ENCODE results near the gene MAT2B. TPM values are rescaled to one million over a fixed set of nuclear protein-coding genes. Genes with fewer than 3 reads are reported as not detected.

MAT2B gene
- total and polyA plus RNA-seq, 2 of the 13 experiments (the other 11 are each of a cell fraction or from before 2014, with no cell fraction given): 20.2 to 37.1 TPM

DNA sequence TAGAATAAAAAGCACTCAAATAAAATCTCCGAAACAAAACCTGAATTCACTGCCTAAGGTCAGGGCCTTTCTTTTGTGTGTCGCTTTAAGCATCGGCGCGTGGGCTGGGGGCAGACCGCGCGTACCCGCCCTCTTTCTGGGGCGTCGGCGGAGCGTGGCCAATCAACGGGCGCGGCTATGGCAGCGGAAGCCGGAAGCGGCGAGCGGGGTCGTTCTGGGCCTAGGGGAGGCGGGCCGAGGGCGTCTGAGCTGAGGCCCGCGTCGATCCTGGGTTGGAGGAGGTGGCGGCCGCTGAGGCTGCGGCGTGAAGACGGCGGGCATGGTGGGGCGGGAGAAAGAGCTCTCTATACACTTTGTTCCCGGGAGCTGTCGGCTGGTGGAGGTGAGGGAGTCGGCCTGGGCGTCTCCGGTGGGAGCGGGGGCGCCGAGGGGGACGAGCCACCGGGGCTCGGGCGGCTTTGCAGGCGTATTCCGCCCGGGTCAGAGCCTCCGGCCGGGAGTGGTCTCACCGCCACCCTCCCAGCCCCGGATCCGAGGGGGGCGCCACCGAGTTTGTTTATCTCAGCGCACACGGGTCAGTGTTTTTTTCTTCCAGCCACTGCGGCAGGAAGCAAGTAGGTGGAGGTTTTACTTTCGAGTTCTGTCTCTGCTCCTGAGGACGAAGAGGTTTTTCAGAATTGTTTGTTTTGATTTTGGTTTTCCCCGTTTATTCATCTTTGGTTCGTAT lies at the start of gene MAT2B (continued):
- TF ChIP-seq, protein P1, sequence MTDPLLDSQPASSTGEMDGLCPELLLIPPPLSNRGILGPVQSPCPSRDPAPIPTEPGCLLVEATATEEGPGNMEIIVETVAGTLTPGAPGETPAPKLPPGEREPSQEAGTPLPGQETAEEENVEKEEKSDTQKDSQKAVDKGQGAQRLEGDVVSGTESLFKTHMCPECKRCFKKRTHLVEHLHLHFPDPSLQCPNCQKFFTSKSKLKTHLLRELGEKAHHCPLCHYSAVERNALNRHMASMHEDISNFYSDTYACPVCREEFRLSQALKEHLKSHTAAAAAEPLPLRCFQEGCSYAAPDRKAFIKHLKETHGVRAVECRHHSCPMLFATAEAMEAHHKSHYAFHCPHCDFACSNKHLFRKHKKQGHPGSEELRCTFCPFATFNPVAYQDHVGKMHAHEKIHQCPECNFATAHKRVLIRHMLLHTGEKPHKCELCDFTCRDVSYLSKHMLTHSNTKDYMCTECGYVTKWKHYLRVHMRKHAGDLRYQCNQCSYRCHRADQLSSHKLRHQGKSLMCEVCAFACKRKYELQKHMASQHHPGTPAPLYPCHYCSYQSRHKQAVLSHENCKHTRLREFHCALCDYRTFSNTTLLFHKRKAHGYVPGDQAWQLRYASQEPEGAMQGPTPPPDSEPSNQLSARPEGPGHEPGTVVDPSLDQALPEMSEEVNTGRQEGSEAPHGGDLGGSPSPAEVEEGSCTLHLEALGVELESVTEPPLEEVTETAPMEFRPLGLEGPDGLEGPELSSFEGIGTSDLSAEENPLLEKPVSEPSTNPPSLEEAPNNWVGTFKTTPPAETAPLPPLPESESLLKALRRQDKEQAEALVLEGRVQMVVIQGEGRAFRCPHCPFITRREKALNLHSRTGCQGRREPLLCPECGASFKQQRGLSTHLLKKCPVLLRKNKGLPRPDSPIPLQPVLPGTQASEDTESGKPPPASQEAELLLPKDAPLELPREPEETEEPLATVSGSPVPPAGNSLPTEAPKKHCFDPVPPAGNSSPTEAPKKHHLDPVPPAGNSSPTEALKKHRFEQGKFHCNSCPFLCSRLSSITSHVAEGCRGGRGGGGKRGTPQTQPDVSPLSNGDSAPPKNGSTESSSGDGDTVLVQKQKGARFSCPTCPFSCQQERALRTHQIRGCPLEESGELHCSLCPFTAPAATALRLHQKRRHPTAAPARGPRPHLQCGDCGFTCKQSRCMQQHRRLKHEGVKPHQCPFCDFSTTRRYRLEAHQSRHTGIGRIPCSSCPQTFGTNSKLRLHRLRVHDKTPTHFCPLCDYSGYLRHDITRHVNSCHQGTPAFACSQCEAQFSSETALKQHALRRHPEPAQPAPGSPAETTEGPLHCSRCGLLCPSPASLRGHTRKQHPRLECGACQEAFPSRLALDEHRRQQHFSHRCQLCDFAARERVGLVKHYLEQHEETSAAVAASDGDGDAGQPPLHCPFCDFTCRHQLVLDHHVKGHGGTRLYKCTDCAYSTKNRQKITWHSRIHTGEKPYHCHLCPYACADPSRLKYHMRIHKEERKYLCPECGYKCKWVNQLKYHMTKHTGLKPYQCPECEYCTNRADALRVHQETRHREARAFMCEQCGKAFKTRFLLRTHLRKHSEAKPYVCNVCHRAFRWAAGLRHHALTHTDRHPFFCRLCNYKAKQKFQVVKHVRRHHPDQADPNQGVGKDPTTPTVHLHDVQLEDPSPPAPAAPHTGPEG (CRISPR knock-in tag; IDR thresholded peaks at IDR 0.05): no peak
- TF ChIP-seq, protein P2, sequence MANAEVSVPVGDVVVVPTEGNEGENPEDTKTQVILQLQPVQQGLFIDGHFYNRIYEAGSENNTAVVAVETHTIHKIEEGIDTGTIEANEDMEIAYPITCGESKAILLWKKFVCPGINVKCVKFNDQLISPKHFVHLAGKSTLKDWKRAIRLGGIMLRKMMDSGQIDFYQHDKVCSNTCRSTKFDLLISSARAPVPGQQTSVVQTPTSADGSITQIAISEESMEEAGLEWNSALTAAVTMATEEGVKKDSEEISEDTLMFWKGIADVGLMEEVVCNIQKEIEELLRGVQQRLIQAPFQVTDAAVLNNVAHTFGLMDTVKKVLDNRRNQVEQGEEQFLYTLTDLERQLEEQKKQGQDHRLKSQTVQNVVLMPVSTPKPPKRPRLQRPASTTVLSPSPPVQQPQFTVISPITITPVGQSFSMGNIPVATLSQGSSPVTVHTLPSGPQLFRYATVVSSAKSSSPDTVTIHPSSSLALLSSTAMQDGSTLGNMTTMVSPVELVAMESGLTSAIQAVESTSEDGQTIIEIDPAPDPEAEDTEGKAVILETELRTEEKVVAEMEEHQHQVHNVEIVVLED (CRISPR knock-in tag; IDR thresholded peaks at IDR 0.05; ENCODE audit: borderline replicate concordance): peak; percentile 95
- TF ChIP-seq ZNF160 (CRISPR knock-in tag; IDR thresholded peaks at IDR 0.05) (peak; percentile 42; the same call in 1 of the 2 replicates), GTF3A (CRISPR knock-in tag; conservative IDR thresholded peaks at IDR 0.05) (no peak), SP140L (CRISPR knock-in tag; IDR thresholded peaks at IDR 0.05; ENCODE audit: borderline replicate concordance) (no peak; the same call in 1 of the 2 replicates), ZNF724P (CRISPR knock-in tag; IDR thresholded peaks at IDR 0.05; ENCODE audit: borderline replicate concordance) (no peak), ZFP36 (IDR thresholded peaks at IDR 0.05; ENCODE audit: borderline replicate concordance, low read depth, low read length, partially characterized antibody) (no peak), EEA1 (CRISPR knock-in tag; IDR thresholded peaks at IDR 0.05; ENCODE audit: borderline replicate concordance) (no peak), FOXM1 (CRISPR knock-in tag; IDR thresholded peaks at IDR 0.05) (no peak), ZC3H4 (CRISPR knock-in tag; IDR thresholded peaks at IDR 0.05; ENCODE audit: borderline replicate concordance) (0 out of 2 replicates have a peak, but pooled peaks have one; percentile 22), MIER3 (CRISPR knock-in tag; IDR thresholded peaks at IDR 0.05; ENCODE audit: borderline replicate concordance) (0 out of 2 replicates have a peak, but pooled peaks have one; percentile 53), GATA4 (IDR thresholded peaks at IDR 0.05; ENCODE audit: borderline replicate concordance, low read depth) (no peak), ZNF3 (CRISPR knock-in tag; IDR thresholded peaks at IDR 0.05) (no peak), MXI1 (IDR thresholded peaks at IDR 0.05; ENCODE audit: borderline replicate concordance, low read depth, low read length) (peak; percentile 71; the same call in 2 of the 3 replicates)
- TF ChIP-seq, protein P3, sequence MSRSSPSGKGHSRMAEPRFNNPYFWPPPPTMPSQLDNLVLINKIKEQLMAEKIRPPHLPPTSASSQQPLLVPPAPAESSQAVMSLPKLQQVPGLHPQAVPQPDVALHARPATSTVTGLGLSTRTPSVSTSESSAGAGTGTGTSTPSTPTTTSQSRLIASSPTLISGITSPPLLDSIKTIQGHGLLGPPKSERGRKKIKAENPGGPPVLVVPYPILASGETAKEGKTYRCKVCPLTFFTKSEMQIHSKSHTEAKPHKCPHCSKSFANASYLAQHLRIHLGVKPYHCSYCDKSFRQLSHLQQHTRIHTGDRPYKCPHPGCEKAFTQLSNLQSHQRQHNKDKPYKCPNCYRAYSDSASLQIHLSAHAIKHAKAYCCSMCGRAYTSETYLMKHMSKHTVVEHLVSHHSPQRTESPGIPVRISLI (CRISPR knock-in tag; IDR thresholded peaks at IDR 0.05; ENCODE audit: borderline replicate concordance): peak; percentile 96
- TF ChIP-seq, protein P4, sequence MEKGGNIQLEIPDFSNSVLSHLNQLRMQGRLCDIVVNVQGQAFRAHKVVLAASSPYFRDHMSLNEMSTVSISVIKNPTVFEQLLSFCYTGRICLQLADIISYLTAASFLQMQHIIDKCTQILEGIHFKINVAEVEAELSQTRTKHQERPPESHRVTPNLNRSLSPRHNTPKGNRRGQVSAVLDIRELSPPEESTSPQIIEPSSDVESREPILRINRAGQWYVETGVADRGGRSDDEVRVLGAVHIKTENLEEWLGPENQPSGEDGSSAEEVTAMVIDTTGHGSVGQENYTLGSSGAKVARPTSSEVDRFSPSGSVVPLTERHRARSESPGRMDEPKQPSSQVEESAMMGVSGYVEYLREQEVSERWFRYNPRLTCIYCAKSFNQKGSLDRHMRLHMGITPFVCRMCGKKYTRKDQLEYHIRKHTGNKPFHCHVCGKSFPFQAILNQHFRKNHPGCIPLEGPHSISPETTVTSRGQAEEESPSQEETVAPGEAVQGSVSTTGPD (CRISPR knock-in tag; IDR thresholded peaks at IDR 0.05): 0 out of 2 replicates have a peak, but pooled peaks have one; percentile 36
- TF ChIP-seq, protein P5, sequence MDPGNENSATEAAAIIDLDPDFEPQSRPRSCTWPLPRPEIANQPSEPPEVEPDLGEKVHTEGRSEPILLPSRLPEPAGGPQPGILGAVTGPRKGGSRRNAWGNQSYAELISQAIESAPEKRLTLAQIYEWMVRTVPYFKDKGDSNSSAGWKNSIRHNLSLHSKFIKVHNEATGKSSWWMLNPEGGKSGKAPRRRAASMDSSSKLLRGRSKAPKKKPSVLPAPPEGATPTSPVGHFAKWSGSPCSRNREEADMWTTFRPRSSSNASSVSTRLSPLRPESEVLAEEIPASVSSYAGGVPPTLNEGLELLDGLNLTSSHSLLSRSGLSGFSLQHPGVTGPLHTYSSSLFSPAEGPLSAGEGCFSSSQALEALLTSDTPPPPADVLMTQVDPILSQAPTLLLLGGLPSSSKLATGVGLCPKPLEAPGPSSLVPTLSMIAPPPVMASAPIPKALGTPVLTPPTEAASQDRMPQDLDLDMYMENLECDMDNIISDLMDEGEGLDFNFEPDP (CRISPR knock-in tag; conservative IDR thresholded peaks at IDR 0.05): 0 out of 2 replicates have a peak, but pooled peaks have one; percentile 77
